ENCODE measurements around the gene POU2F1. TPM values are rescaled to one million over a fixed set of nuclear protein-coding genes. Genes with fewer than 3 reads are reported as not detected.

The POU2F1 gene
- total and polyA plus RNA-seq, 8 donors: 1.4 to 7.3 (median 5.8) TPM

- H3K4me1 ChIP-seq: no peaks in the 10 kb centered on the region
- WGBS, 2 donors: 36 to 58% methylated on average over 1 of the region's 1 CpG
- intact Hi-C loops (cut with DNase I): no loop called here
- no peaks in the 10 kb centered on the region for H3K27me3 ChIP-seq
- FAIRE-seq (no peak), DNase-seq (no peak), ATAC-seq (no peak)
- H3K4me3 ChIP-seq: no peak overlapping the region
- H3K36me3 ChIP-seq: no peaks in the 10 kb centered on the region
- no peaks in the 10 kb centered on the region for H3K9me3 ChIP-seq
- no peak for TF ChIP-seq CTCF (IDR thresholded peaks at IDR 0.05)
- H3K27ac ChIP-seq: no peak overlapping the region
Observed at GRCh38 chr1:167345386-167345733, 124.7 kb downstream of the POU2F1 start.

GRCh38 chr1:167357305-167357704 lies 136.6 kb downstream of the POU2F1 start:
- H3K9me3 ChIP-seq: no peaks in the 10 kb centered on the region
- no peaks in the 10 kb centered on the region for H3K4me1 ChIP-seq
- H3K27me3 ChIP-seq: no peaks in the 10 kb centered on the region
- no peak overlapping the region for H3K27ac ChIP-seq
- ATAC-seq (no peak), FAIRE-seq (no peak), DNase-seq (no peak)
- H3K36me3 ChIP-seq: no peaks in the 10 kb centered on the region
- no peak for TF ChIP-seq CTCF (IDR thresholded peaks at IDR 0.05)
- H3K4me3 ChIP-seq: no peak overlapping the region
- WGBS, 2 donors: 79 to 96% methylated on average over 4 to 5 of the region's 6 CpGs
- intact Hi-C loops (cut with DNase I): no loop called here

- TF ChIP-seq CTCF (IDR thresholded peaks at IDR 0.05): no peak
- Histone ChIP-seq H3K36me3 (no peaks in the 10 kb centered on the region), H3K9me3 (no peaks in the 10 kb centered on the region), H3K4me1 (no peaks in the 10 kb centered on the region), H3K27ac (no peak overlapping the region), H3K4me3 (no peak overlapping the region), H3K27me3 (no peaks in the 10 kb centered on the region)
- WGBS, 2 donors: 91 to 95% methylated on average over 4 of the region's 4 CpGs
- no peak for ATAC-seq
- intact Hi-C loops (cut with DNase I): no loop called here
- DNase-seq: no peak
- no peak for FAIRE-seq
Observed at GRCh38 chr1:167359295-167359694, 138.6 kb downstream of the POU2F1 start.

GRCh38 chr1:167360120-167360519 lies 139.4 kb downstream of the POU2F1 start:
- TF ChIP-seq CTCF (IDR thresholded peaks at IDR 0.05): no peak
- ATAC-seq: no peak
- H3K4me1 ChIP-seq: no peaks in the 10 kb centered on the region
- intact Hi-C loops (cut with DNase I): no loop called here
- 90 to 93% methylated on average over 4 of the region's 4 CpGs for WGBS, 2 donors
- H3K36me3 ChIP-seq: no peaks in the 10 kb centered on the region
- no peak for FAIRE-seq
- DNase-seq: no peak
- H3K27me3 ChIP-seq: no peaks in the 10 kb centered on the region
- no peaks in the 10 kb centered on the region for H3K9me3 ChIP-seq
- H3K27ac ChIP-seq: no peak overlapping the region
- no peak overlapping the region for H3K4me3 ChIP-seq

- Histone ChIP-seq H3K4me3 (no peak overlapping the region), H3K4me1 (no peaks in the 10 kb centered on the region), H3K27ac (no peak overlapping the region), H3K27me3 (no peaks in the 10 kb centered on the region), H3K36me3 (no peaks in the 10 kb centered on the region), H3K9me3 (no peaks in the 10 kb centered on the region)
- TF ChIP-seq CTCF (IDR thresholded peaks at IDR 0.05): no peak
- WGBS, 2 donors: 81 to 85% methylated on average over 1 of the region's 1 CpG
- FAIRE-seq (no peak), DNase-seq (no peak), ATAC-seq (no peak)
- intact Hi-C loops (cut with DNase I): no loop called here
Observed at GRCh38 chr1:167362638-167363037, 142.0 kb downstream of the POU2F1 start.

Data from pancreas (tissue), 10 donors.